ENCODE results near the gene GCN1.

The GCN1 gene

GRCh38 chr12:120228291-120229070 is 34.0 kb upstream of the GCN1 start:
- DNase-seq (ENCODE audit: low read depth) = peak; percentile 87

- no peak for DNase-seq (ENCODE audit: low read depth)
These were observed 33.5 kb upstream of the GCN1 start for GRCh38 chr12:120228041-120228290.

DNA sequence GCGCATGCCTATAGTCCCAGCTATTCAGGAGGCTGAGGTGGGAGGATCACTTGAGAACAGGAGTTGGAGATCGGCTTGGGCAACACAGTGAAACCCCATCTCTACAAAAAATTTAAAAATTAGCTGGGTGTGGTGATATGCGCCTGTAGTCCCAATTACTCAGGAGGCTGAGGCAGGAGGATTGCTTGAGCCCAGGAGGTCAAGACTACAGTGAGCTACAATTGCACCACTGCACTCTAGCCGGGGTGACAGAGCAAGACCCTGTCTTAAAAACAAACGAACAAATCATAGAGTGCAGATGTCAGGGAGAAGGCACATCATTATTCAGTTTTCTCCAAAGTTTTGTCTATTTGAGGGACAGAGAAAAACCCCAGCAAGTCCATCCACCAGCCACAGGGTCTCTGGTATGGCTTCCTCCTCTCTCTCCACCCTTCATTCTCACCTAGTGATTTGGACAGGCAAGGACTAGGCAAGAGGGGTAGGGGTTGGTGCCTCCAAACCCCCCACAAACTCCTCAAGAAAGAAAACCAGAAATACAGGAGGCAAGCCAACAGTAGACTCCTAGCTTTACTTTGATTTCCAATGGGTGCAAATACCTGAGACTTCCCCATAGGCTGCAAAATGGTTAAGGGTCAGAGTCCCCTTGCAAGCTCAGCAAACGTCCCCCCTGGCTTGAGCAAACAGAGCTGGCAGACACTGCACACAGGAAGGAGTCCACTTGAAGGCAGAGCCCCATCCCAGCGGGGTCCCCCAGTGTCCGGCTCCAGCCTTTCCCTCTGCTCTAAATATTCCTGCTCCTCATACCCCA is 32.9 kb upstream of the GCN1 start:
- DNase-seq (ENCODE audit: low read depth) = no peak

DNA sequence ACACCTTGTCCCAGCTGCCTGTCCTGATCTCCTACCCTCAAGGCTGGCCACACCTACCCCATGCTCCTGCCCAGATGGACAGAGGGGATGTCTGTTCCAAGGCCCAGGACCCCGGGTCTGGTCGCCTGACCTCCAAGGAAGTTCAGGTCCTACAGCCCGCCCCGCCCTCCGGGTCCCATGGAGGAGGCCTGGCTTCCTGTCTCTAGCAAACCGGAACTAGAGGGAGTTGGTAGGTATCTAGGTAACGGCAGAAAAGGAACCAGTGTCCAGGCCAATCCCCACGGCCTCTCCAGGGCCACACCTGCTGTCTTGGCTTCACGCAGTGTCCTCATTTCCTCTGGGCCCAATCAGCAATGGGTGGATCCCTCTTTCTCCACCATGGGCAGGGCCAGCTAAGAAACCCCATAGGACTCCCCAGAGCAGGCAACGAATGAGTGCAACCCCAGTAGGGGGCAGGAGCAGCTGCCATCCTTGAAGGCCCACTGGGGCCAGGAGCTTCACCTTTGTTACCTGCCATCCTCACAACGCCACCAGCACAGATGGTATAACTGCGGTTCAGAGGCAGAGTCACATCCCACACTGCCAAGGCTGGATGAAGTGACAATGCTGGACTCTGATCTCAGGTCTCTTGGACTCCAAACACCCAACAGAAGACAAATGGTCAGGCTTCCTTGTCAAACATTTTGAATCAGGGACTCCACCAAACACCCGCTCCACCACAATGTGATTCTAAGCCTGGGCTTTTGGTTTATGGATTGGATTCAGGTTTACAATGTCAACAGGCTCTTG is 31.5 kb upstream of the GCN1 start:
- no peak for DNase-seq (ENCODE audit: low read depth)

DNA sequence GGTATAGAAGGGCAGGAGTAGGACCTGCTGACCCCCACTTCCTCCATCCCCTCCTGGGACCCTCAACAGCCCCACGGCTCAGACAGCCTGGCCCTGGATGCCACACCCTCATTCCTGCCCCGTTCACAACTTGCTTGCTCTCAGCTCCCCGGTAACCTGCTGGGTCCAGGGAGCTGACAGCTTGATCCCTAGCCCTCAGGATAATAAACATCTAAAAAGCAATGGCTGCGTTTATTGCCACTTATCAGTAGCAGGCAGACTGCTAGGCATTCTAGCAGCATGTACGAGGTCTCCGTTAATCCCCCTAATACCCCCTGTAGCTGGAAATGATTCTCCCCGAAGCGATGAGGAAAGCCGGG is 30.7 kb upstream of the GCN1 start:
- DNase-seq (ENCODE audit: low read depth) = no peak

DNA sequence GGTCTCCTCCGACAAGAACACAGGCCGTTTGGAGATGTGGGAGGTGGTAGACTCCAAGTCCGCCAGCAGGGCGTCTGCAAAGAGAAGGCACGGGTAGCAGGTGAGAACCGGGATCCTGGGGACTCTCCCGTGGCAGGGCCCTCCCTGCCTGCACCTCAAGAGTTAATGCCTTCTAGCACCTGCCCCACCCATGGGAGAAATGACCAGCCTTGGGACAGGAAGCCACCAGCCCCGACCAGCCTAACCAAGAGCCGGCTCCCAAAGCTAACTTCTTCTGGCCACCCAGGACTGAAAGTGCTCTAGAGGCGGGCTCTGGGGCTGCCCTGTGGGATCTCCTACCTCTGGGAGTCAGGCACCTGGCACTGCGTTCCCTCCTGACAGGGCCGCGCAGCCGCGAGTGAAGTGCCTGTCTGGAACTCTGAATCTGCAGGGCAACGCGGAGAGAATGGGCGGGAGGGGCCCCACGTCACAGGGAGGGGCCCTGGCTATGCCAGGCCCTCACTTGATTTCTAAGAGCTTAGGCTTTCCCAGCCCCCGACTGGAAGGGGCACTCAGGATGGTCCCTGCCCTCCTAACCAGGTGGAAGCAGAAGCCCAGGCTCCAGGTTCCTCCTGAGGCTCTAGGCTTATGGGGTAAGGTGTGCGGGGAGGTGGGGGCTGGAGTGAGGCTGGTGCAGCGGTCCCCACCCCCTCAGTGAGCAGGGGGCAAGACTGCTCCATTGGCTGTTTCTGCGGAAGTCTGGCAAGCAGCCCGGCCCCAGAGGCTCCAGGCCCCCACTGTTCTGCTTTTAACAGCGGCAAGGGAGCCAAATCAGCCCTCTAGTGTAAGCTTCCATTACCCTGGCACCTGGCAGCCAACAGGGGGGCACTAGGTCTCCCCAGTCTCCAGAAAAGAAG is 30.0 kb upstream of the GCN1 start:
- DNase-seq (ENCODE audit: low read depth) = no peak

GRCh38 chr12:120223458-120224303 is 29.2 kb upstream of the GCN1 start:
- DNase-seq (ENCODE audit: low read depth) = no peak

DNA sequence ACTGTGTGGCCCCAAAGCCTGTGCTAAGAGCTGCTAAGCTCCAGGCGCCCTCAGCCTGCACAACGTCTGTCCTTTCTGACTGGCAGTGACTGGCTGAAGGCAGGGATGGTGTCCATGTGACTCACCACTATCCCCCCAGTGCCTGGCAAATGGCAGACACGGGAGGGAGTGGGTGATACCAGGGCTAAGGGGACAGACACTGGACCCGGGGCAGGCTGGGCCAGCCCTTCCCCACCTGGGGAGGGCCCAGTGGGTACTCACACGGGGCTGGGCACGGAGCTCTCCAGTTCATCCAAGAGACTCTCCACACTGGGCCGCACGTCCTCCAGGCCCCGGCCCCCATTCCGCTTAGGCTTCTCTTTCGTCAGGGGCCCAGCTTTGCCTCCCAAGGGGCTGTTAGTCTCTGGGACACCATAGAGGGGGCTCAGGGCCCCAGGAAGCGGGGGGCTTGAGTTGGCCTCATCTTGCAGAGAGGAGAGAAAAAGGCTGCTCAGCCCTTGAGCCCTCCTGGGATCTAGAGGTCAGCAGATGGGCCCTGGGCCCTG is 27.8 kb upstream of the GCN1 start:
- DNase-seq (ENCODE audit: low read depth) = no peak

GRCh38 chr12:120221576-120221900 is 27.0 kb upstream of the GCN1 start:
- DNase-seq (ENCODE audit: low read depth) = no peak

- DNase-seq (ENCODE audit: low read depth) = no peak
These were observed 26.5 kb upstream of the GCN1 start for GRCh38 chr12:120220838-120221575.

- no peak for DNase-seq (ENCODE audit: low read depth)
These were observed 24.4 kb upstream of the GCN1 start for GRCh38 chr12:120218680-120219606.

- DNase-seq (ENCODE audit: low read depth) = no peak
These were observed 22.5 kb upstream of the GCN1 start for GRCh38 chr12:120216742-120217605.

DNA sequence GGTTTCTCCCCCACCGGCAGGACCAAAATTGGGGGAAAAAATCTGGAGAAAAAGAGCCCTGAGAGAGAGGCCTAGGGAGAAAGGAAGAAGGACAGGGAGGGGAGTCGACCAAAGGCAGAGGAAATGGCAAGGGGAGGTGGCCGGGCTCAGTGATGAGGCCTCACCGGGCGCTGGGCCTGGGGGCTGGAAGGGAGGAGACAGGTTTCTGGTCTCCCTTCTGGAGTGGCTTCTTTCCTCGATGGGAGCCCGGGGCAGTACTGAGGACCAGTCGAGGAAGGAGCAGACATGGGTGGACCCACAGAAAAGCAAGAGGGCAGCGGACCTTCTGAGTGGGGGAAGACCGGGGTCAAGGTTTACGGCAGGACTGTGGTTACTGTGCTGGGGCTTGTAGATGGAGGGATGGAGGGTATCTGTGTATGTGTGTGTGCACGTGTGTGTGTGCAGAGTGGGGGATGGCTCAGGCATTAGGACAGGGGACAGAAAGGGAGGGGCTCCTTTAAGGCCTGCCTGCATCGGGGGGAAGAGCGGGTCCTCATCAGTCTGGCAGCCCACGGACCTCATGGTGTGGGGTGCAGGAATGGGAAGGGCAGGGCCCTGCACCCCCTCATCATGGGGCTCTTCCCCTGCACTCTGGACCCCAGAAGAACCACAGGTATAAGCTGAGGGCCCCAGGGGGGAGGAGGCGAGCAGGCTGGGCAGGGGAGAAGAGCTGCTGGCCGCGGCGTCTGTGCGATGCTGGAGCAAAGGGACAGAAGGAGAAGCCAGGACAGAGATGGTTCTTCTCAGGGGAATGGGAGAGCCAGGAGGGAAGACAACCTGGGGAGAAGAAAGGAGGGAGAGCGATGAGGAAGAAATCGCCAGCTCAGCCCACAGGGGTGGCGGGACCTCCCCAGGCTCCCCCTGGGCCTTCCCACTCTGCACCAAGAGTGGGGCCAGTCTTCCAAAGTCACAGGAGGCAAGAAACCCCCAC is 21.5 kb upstream of the GCN1 start:
- DNase-seq (ENCODE audit: low read depth) = no peak

DNA sequence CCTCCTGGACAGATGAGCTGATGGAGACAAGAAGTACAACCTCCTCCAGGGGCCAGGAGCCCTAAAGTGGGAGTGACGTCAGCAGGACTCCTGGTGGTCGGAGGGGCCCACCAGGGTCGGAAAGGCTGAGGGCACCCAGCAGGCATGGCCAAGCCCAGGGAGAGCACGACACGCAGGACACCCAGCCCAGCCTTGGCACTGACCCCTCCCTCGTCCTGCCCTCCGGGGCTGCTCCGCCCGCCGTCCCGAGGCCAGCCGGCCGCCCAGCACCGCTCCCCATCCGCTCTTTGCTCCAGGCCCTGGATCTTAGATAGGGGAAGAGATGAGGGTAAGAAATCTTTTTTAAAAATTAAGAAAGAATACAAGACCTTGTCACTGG is 20.8 kb upstream of the GCN1 start:
- no peak for DNase-seq (ENCODE audit: low read depth)

DNA sequence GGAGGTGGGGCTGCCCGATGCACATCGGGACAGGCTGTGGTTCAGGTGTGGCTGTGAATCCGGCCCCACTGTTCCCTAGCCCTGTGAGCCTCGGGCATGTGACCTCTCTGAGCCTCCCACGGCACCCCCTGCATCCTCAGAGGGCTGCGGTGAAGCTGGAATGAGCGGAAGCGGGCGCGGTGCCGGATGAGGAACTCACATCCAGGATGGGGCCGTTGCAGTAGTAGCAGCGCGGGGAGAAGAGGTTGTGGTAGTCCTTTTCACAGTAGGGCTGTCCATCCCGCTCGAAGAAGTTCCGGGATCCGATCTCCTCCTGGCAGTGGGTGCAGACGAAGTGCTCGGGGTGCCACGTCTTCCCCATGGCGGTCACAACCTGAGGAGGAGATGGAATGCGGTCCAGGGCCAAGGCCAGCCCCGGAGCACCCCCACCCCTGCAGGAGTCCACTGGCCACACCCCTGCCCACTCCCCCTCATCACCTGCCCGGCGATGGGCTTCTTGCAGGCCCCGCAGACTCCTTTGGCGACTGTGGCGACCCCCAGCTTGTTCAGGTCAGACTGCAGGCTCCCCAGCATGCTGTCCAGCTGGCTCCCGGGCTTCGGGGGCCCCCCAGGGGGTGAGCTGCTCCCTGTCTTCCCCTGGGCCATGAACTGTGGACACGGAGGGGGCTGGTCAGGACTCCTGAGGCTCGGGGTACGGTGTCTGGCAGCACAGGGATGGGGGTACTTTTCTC is 20.3 kb upstream of the GCN1 start:
- no peak for DNase-seq (ENCODE audit: low read depth)

DNA sequence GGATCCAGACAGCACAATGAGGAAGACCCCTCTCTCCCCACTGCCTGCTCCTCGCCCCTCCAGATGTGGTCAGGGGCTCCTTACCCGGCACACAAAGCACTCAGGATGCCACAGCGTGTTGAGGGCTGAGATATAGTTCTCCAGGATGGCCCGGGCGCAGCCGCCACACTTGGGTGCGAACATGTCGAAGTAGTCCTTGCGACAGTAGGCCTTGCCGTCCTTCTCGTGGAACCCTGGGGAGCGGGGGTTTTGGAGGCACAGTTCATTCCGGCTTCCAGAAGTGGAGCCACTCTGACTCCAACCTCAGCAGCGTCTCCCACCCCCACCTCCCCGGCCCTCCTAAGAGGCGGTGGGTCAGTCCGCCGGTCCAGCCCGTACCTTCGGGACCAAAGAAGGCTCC is 19.2 kb upstream of the GCN1 start:
- no peak for DNase-seq (ENCODE audit: low read depth)
